Heart right ventricle (tissue), 16 donors: Measurements from ENCODE around the gene AGR3. TPM values are rescaled to one million over a fixed set of nuclear protein-coding genes. Genes with fewer than 3 reads are reported as not detected.

ENCODE experiments used
- ATAC-seq, 8 donors: fragments of 200-7000 bp; cut with Tn5 transposase; one replicate each; pipeline ENCODE4 v1.9.1; 2020; ENCODE audit warnings: mild to moderate bottlenecking in 8 of 8, moderate library complexity in 8 of 8, moderate number of reproducible peaks in 1 of 8
- DNase-seq, 2 donors: peaks; one replicate each; pipeline ENCODE4 v3.0.0-alpha.2; 2020
- H3K27ac ChIP-seq, 10 donors: fragments of 200-600 bp; sonication (generic) in 2 of 10; one replicate each; pipeline versions ENCODE4 v1.5.0 to v1.8.0; 2020 to 2022; ENCODE audit warnings: mild to moderate bottlenecking in 3 of 10
- H3K27me3 ChIP-seq, 7 donors: fragments of 200-600 bp; one replicate each; pipeline ENCODE4 v1.8.0; 2021 to 2022; ENCODE audit warnings: mild to moderate bottlenecking in 2 of 7
- H3K36me3 ChIP-seq, 9 donors: fragments of 200-600 bp; sonication (generic) in 1 of 9; one replicate each; pipeline versions ENCODE4 v1.5.0 to v1.8.0; 2020 to 2022; ENCODE audit warnings: mild to moderate bottlenecking in 2 of 9
- H3K4me1 ChIP-seq, 9 donors: fragments of 200-600 bp; sonication (generic) in 1 of 9; one replicate each; pipeline versions ENCODE4 v1.5.0 to v1.8.0; 2020 to 2022; ENCODE audit warnings: mild to moderate bottlenecking in 4 of 9
- H3K4me3 ChIP-seq, 10 donors: fragments of 200-600 bp; sonication (generic) in 2 of 10; one replicate each; pipeline versions ENCODE4 v1.5.0 to v1.8.0; 2020 to 2022; ENCODE audit warnings: mild to moderate bottlenecking in 7 of 10, moderate library complexity in 2 of 10
- H3K9me3 ChIP-seq, 11 donors: fragments of 200-600 bp in 10 of 11; sonication (generic) in 2 of 11; one replicate each; pipeline versions ENCODE4 v1.5.0 to v1.8.0; 2013 to 2022; ENCODE audit warnings: mild to moderate bottlenecking in 2 of 11, control low read depth in 1 of 11, moderate library complexity in 1 of 11
- WGBS, 2 donors: extraction: QIAGEN DNeasy Blood & Tissue Kit; methylation state at CpG; one replicate each; pipeline ENCODE4 v1.1.7; 2013; ENCODE audit warnings: inconsistent platforms in 1 of 2; 5-methylcytosine and 5-hydroxymethylcytosine counted together
- intact Hi-C, 10 donors: fragments of 100-400 bp; cut with DNase I; formaldehyde crosslinking; loops; one replicate each; pipeline versions ENCODE4 v1.11.1 to v1.14.2; 2022
- polyA plus RNA-seq, 2 donors: library from polyadenylated mRNA; stranded (reverse); fragments of 200-250 nt; gene quantifications; one replicate each; pipeline ENCODE4 v1.2.3, GENCODE V29; 2013
- total RNA-seq, 10 donors: library from RNA; stranded (reverse); fragmentation: NEBNext Ultra II Directional in 3 of 10; extraction: Animal tissue kit (Norgen Biotek cat#: 25700) in 3 of 10; gene quantifications; one replicate each; pipeline versions ENCODE4 v1.2.1 to v1.2.4, GENCODE V29; 2021 to 2023
- TF ChIP-seq, protein P1 (sequence below), 9 donors: fragments of 200-600 bp; sonication (generic) in 2 of 9; IDR thresholded peaks; one replicate each; pipeline versions ENCODE4 v1.5.0 to v1.8.0; 2021 to 2022; ENCODE audit warnings: antibody characterized with exemption in 9 of 9, mild to moderate bottlenecking in 5 of 9, moderate library complexity in 1 of 9
- donor health status: Arrhythmogenic right ventricular cardiomyopathy.
- donor health status: ischemic (EF 13 %, LVEDD 7.1; RV severe dilation, severe dysfunction).
- donor health status: healthy with polysubstance abuse.
- donor health status: DM: no; HTN: yes; CAD: no.
- donor health status: DM: no; HTN: no; CAD: no.
- donor health status: ischemic (EF 25% LVEDD 6.9; RV normal size, moderate dysfunction).
- donor health status: ischemic (EF 25% LVEDD 5.7; RV mildly dilated, moderate dysfunction).
- donor health status: healthy.
- donor health status: DM: yes; HTN: yes; CAD: no.
- donor health status: Ischemic cardiomyopathy.
- donor health status: ischemic (EF 35%, LVEDD 5.7; RV mildly dilated, moderate dysfunction).
- donor health status: nonischemic (EF 11% LVEDD 7.7; RV severe dilation, severe dysfunction).
- donor health status: DM: yes; HTN: yes; CAD: no.
- donor health status: PGD.
- donor health status: ischemic (EF 29% LVEDD 5.4; RV normal size, mild dysfunction).
- donor health status: nonischemic (EF 23%, LVEDD 6.1; RV moderate dilation, normal function).

Gene AGR3
- total and polyA plus RNA-seq, 12 donors: not detected

GRCh38 chr7:16850614-16851466 lies 30.9 kb downstream of the AGR3 start:
- 71 to 73% methylated on average over 44 of the region's 44 CpGs for WGBS, 2 donors
- intact Hi-C loops: no loop called here
- TF ChIP-seq, protein P1, sequence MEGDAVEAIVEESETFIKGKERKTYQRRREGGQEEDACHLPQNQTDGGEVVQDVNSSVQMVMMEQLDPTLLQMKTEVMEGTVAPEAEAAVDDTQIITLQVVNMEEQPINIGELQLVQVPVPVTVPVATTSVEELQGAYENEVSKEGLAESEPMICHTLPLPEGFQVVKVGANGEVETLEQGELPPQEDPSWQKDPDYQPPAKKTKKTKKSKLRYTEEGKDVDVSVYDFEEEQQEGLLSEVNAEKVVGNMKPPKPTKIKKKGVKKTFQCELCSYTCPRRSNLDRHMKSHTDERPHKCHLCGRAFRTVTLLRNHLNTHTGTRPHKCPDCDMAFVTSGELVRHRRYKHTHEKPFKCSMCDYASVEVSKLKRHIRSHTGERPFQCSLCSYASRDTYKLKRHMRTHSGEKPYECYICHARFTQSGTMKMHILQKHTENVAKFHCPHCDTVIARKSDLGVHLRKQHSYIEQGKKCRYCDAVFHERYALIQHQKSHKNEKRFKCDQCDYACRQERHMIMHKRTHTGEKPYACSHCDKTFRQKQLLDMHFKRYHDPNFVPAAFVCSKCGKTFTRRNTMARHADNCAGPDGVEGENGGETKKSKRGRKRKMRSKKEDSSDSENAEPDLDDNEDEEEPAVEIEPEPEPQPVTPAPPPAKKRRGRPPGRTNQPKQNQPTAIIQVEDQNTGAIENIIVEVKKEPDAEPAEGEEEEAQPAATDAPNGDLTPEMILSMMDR (IDR thresholded peaks at IDR 0.05): no peak

DNA sequence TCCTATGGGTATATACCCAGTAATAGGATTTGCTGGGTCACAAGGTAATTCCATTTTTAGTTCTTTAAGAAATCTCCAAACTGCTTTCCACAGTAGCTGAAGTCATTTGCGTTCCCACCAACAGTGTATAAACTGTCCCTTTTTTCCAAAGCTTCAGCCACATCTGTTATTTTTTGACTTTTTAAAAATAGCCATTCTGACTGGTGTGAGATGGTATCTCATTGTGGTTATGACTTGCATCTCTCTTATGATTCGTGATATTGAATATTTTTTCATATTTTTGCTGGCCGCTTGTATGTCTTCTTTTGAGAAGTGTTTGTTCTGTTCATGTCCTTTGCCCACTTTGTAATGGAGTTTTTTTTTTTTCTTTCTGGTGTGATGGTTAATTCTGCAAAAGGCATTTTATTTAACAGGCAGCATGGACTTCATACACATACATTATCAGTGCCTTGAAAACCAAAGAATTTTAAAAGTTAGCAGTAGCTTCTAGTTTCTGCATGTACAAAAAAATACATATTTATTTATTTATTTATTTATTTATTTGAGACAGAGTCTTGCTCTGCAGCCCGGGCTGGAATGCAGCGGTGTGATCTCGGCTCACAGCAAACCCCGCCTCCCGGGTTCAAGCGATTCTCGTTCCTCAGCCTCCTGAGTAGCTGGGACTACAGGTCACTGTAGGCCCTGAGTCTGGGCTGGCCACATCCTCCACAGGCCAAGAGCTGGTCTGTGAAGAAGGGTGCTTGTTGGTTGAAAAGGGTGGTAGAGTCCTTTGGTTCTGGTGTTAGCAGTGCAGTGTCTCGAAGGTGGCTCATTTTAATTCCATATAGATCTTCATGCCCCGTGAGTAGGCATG lies 32.3 kb downstream of the AGR3 start:
- Histone ChIP-seq H3K27me3 (peaks cover 0 to 6% (median 0%) of the 10 kb centered on the region in 7 donors), H3K4me3 (no peak overlapping the region), H3K9me3 (no peaks in the 10 kb centered on the region), H3K4me1 (no peaks in the 10 kb centered on the region), H3K27ac (no peak overlapping the region), H3K36me3 (no peaks in the 10 kb centered on the region)
- ATAC-seq: no peak
- TF ChIP-seq, protein P1 (IDR thresholded peaks at IDR 0.05): no peak
- no peak for DNase-seq
- intact Hi-C loops: no loop called here
- WGBS, 2 donors: 83 to 95% methylated on average over 12 of the region's 12 CpGs

More at GRCh38 chr7:16850614-16851466, 30.9 kb downstream of the AGR3 start:
- DNase-seq (no peak), ATAC-seq (peak in 3 of 8 donors; percentile 11 to 33 (median 25))
- Histone ChIP-seq H3K27ac (no peak overlapping the region), H3K4me1 (no peaks in the 10 kb centered on the region), H3K36me3 (no peaks in the 10 kb centered on the region), H3K4me3 (peak overlapping the region in 2 of 10 donors; percentile 14 to 35), H3K9me3 (no peaks in the 10 kb centered on the region), H3K27me3 (peaks cover 0 to 6% (median 0%) of the 10 kb centered on the region in 7 donors)

GRCh38 chr7:16847381-16847860 lies 34.4 kb downstream of the AGR3 start:
- TF ChIP-seq, protein P1 (IDR thresholded peaks at IDR 0.05): no peak
- Histone ChIP-seq H3K4me3 (no peak overlapping the region), H3K27me3 (peaks cover 0 to 6% (median 0%) of the 10 kb centered on the region in 7 donors), H3K27ac (no peak overlapping the region), H3K4me1 (no peaks in the 10 kb centered on the region), H3K36me3 (no peaks in the 10 kb centered on the region), H3K9me3 (no peaks in the 10 kb centered on the region)
- intact Hi-C loops: no loop called here
- DNase-seq: no peak
- ATAC-seq: no peak
- WGBS, 2 donors: 66 to 74% methylated on average over 6 of the region's 6 CpGs

DNA sequence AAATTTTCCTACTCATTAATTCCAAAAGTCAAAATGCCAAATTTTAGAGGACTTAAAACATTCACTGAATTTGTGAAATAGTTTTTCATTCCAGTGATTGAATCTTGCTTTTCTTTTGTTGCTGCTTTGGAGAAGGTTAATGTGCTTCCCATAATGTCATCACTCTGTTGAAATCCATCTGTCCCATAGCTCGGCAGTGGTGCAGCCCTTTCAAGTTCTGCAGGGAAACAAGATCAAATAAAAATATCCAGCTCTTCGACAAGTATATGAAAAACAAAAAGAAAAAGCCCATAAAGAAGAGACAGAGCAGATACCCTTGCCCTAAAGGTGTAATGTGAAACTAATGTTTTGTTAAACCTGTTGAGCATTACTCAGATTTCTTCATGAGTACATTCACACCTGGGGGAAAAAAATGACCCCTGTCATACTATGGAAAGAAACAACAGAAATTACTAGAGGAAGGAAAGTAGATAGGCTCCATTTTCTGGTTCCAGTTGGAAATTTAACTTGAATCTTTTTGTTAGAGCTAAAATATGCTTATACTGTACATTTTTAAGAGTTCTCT lies 35.1 kb downstream of the AGR3 start:
- no peaks in the 10 kb centered on the region for H3K4me1 ChIP-seq
- H3K27ac ChIP-seq: no peak overlapping the region
- H3K27me3 ChIP-seq: peaks cover 0 to 6% (median 0%) of the 10 kb centered on the region in 7 donors
- 64 to 65% methylated on average over 2 of the region's 2 CpGs for WGBS, 2 donors
- ATAC-seq (no peak), DNase-seq (no peak)
- TF ChIP-seq, protein P1 (IDR thresholded peaks at IDR 0.05): no peak
- intact Hi-C loops: no loop called here
- H3K4me3 ChIP-seq: no peak overlapping the region
- no peaks in the 10 kb centered on the region for H3K9me3 ChIP-seq
- H3K36me3 ChIP-seq: no peaks in the 10 kb centered on the region
